IPS-18a (cell line): Measurements from ENCODE around the gene PIEZO1.

ENCODE experiments used
- H3K27ac ChIP-seq: one replicate; pipeline ENCODE4 v1.5.1; 2013; ENCODE audit warnings: low read length
- H3K27me3 ChIP-seq: one replicate; pipeline ENCODE4 v1.6.1; 2013; ENCODE audit warnings: mild to moderate bottlenecking, low read length; ENCODE audit not compliant: control insufficient read depth, insufficient read depth
- H3K36me3 ChIP-seq: one replicate; pipeline ENCODE4 v1.6.1; 2013; ENCODE audit warnings: low read depth, low read length; ENCODE audit not compliant: control insufficient read depth
- H3K4me1 ChIP-seq: one replicate; pipeline ENCODE4 v1.6.1; 2013; ENCODE audit warnings: low read depth, low read length; ENCODE audit not compliant: control insufficient read depth
- H3K4me3 ChIP-seq: one replicate; pipeline ENCODE4 v1.5.1; 2013; ENCODE audit warnings: low read length
- H3K9ac ChIP-seq: one replicate; pipeline ENCODE4 v1.6.1; 2013; ENCODE audit warnings: mild to moderate bottlenecking, low read length, moderate library complexity
- H3K9me3 ChIP-seq: one replicate; pipeline ENCODE4 v1.6.1; 2013; ENCODE audit warnings: low read depth, low read length; ENCODE audit not compliant: control insufficient read depth

PIEZO1 gene

GRCh38 chr16:88701581-88702370 lies 83.2 kb downstream of the PIEZO1 start:
- no peak overlapping the region for H3K9ac ChIP-seq
- no peaks in the 10 kb centered on the region for H3K4me1 ChIP-seq

GRCh38 chr16:88700636-88701482 lies 84.2 kb downstream of the PIEZO1 start:
- Histone ChIP-seq H3K27ac (no peak overlapping the region), H3K4me1 (no peaks in the 10 kb centered on the region), H3K36me3 (no peaks in the 10 kb centered on the region), H3K27me3 (no peaks in the 10 kb centered on the region), H3K9me3 (no peaks in the 10 kb centered on the region), H3K9ac (no peak overlapping the region), H3K4me3 (no peak overlapping the region)

More at GRCh38 chr16:88701581-88702370, 83.2 kb downstream of the PIEZO1 start:
- H3K36me3 ChIP-seq: no peaks in the 10 kb centered on the region
- H3K27ac ChIP-seq: no peak overlapping the region
- H3K9me3 ChIP-seq: no peaks in the 10 kb centered on the region
- no peaks in the 10 kb centered on the region for H3K27me3 ChIP-seq
- no peak overlapping the region for H3K4me3 ChIP-seq

GRCh38 chr16:88700322-88700635 lies 84.7 kb downstream of the PIEZO1 start:
- H3K4me1 ChIP-seq: no peaks in the 10 kb centered on the region
- H3K27me3 ChIP-seq: no peaks in the 10 kb centered on the region
- H3K36me3 ChIP-seq: no peaks in the 10 kb centered on the region
- H3K9me3 ChIP-seq: no peaks in the 10 kb centered on the region
- H3K4me3 ChIP-seq: no peak overlapping the region
- H3K27ac ChIP-seq: no peak overlapping the region
- no peak overlapping the region for H3K9ac ChIP-seq

GRCh38 chr16:88699180-88699579 lies 85.8 kb downstream of the PIEZO1 start:
- Histone ChIP-seq H3K27ac (no peak overlapping the region), H3K4me3 (no peak overlapping the region), H3K27me3 (no peaks in the 10 kb centered on the region), H3K36me3 (no peaks in the 10 kb centered on the region), H3K9ac (no peak overlapping the region), H3K9me3 (no peaks in the 10 kb centered on the region), H3K4me1 (no peaks in the 10 kb centered on the region)

- Histone ChIP-seq H3K27me3 (no peaks in the 10 kb centered on the region), H3K9ac (no peak overlapping the region), H3K9me3 (no peaks in the 10 kb centered on the region), H3K4me1 (no peaks in the 10 kb centered on the region), H3K27ac (no peak overlapping the region), H3K36me3 (no peaks in the 10 kb centered on the region), H3K4me3 (no peak overlapping the region)
Observed at GRCh38 chr16:88698646-88699045, 86.4 kb downstream of the PIEZO1 start.

- Histone ChIP-seq H3K9ac (no peak overlapping the region), H3K27ac (no peak overlapping the region), H3K36me3 (no peaks in the 10 kb centered on the region), H3K27me3 (no peaks in the 10 kb centered on the region), H3K9me3 (no peaks in the 10 kb centered on the region), H3K4me3 (no peak overlapping the region), H3K4me1 (no peaks in the 10 kb centered on the region)
Observed at GRCh38 chr16:88697831-88698615, 87.0 kb downstream of the PIEZO1 start.

GRCh38 chr16:88697116-88697830 lies 87.7 kb downstream of the PIEZO1 start:
- Histone ChIP-seq H3K36me3 (no peaks in the 10 kb centered on the region), H3K9me3 (no peaks in the 10 kb centered on the region), H3K4me1 (no peaks in the 10 kb centered on the region), H3K9ac (no peak overlapping the region), H3K4me3 (no peak overlapping the region), H3K27me3 (no peaks in the 10 kb centered on the region), H3K27ac (no peak overlapping the region)

- no peaks in the 10 kb centered on the region for H3K27me3 ChIP-seq
- no peaks in the 10 kb centered on the region for H3K4me1 ChIP-seq
- no peak overlapping the region for H3K27ac ChIP-seq
- H3K36me3 ChIP-seq: no peaks in the 10 kb centered on the region
- H3K9me3 ChIP-seq: no peaks in the 10 kb centered on the region
- H3K4me3 ChIP-seq: no peak overlapping the region
- H3K9ac ChIP-seq: no peak overlapping the region
Observed at GRCh38 chr16:88696441-88696840, 88.6 kb downstream of the PIEZO1 start.

GRCh38 chr16:88695753-88696152 lies 89.3 kb downstream of the PIEZO1 start:
- no peaks in the 10 kb centered on the region for H3K4me1 ChIP-seq
- no peaks in the 10 kb centered on the region for H3K36me3 ChIP-seq
- no peaks in the 10 kb centered on the region for H3K9me3 ChIP-seq
- H3K4me3 ChIP-seq: no peak overlapping the region
- no peak overlapping the region for H3K27ac ChIP-seq
- no peaks in the 10 kb centered on the region for H3K27me3 ChIP-seq
- no peak overlapping the region for H3K9ac ChIP-seq

- no peak overlapping the region for H3K4me3 ChIP-seq
- no peak overlapping the region for H3K27ac ChIP-seq
- no peaks in the 10 kb centered on the region for H3K27me3 ChIP-seq
- no peaks in the 10 kb centered on the region for H3K4me1 ChIP-seq
- H3K9me3 ChIP-seq: no peaks in the 10 kb centered on the region
- no peaks in the 10 kb centered on the region for H3K36me3 ChIP-seq
- no peak overlapping the region for H3K9ac ChIP-seq
Observed at GRCh38 chr16:88695218-88695617, 89.8 kb downstream of the PIEZO1 start.
